Neural cell (in vitro differentiated cells): Measurements from ENCODE around the gene AEBP2. TPM values are rescaled to one million over a fixed set of nuclear protein-coding genes. Genes with fewer than 3 reads are reported as not detected.
"Not testable (repeated sequence)": the region's sequence is repeated elsewhere in the genome, so short reads cannot be mapped to it uniquely, and the experiment has no call there.

Experiments used
- H2AFZ ChIP-seq: fragments of 200-600, 300-800 bp; sonication (generic), shearing (Covaris generic); 2 replicates; pipeline ENCODE4 v1.6.0; 2014; ENCODE audit warnings: low read depth, mild to moderate bottlenecking, antibody characterized with exemption, low read length, moderate library complexity
- H3F3A ChIP-seq: fragments of 200-600 bp; shearing (Covaris generic); 2 replicates; pipeline ENCODE4 v1.6.1; 2016; ENCODE audit warnings: mild to moderate bottlenecking, moderate library complexity, mixed read lengths, antibody characterized with exemption, low read length; ENCODE audit not compliant: insufficient read depth, poor library complexity, severe bottlenecking
- H3K27ac ChIP-seq: fragments of 200-600, 300-800 bp; sonication (generic), shearing (Covaris generic); 2 replicates; pipeline ENCODE4 v1.5.1; 2014; ENCODE audit warnings: mild to moderate bottlenecking, low read length, moderate library complexity
- H3K27me3 ChIP-seq: fragments of 300-800, 200-600 bp; sonication (generic), shearing (Covaris generic); 2 replicates; pipeline ENCODE4 v1.6.0; 2014; ENCODE audit warnings: mild to moderate bottlenecking, low read depth, low read length, moderate library complexity; ENCODE audit not compliant: insufficient read depth
- H3K36me3 ChIP-seq: fragments of 300-800, 200-600 bp; sonication (generic), shearing (Covaris generic); 2 replicates; pipeline ENCODE4 v1.5.1; 2014; ENCODE audit warnings: mild to moderate bottlenecking, antibody characterized with exemption, low read length, moderate library complexity; ENCODE audit not compliant: insufficient read depth
- H3K4me2 ChIP-seq: fragments of 300-800, 200-600 bp; sonication (generic), shearing (Covaris generic); 2 replicates; pipeline ENCODE4 v1.6.0; 2014; ENCODE audit warnings: mild to moderate bottlenecking, low read length
- H3K4me3 ChIP-seq: fragments of 300-800, 200-600 bp; sonication (generic), shearing (Covaris generic); 2 replicates; pipeline ENCODE4 v1.5.1; 2014; ENCODE audit warnings: mild to moderate bottlenecking, low read length, moderate library complexity
- H3K79me2 ChIP-seq: fragments of 200-600 bp; shearing (Covaris generic); replicated peaks from 2 replicates; pipeline ENCODE4 v1.6.0; 2014; ENCODE audit warnings: mild to moderate bottlenecking, low read length, moderate library complexity; ENCODE audit not compliant: insufficient read depth
- H3K9ac ChIP-seq: fragments of 300-800, 200-600 bp; sonication (generic), shearing (Covaris generic); 2 replicates; pipeline ENCODE4 v1.6.1; 2016; ENCODE audit warnings: mild to moderate bottlenecking, low read length, mixed read lengths
- H3K9me2 ChIP-seq: fragments of 200-600 bp; shearing (Covaris generic); 2 replicates; pipeline ENCODE4 v1.6.1; 2016; ENCODE audit warnings: mild to moderate bottlenecking, low read length, mixed read lengths; ENCODE audit not compliant: insufficient read depth
- H3K9me3 ChIP-seq: fragments of 200-600, 300-800 bp; sonication (generic), shearing (Covaris generic); 2 replicates; pipeline ENCODE4 v1.6.1; 2016; ENCODE audit warnings: mild to moderate bottlenecking, mixed run types, low read length, moderate library complexity, mixed read lengths
- H4K20me1 ChIP-seq: fragments of 200-600 bp; shearing (Covaris generic); 2 replicates; pipeline ENCODE4 v1.6.1; 2016; ENCODE audit warnings: mild to moderate bottlenecking, mixed run types; ENCODE audit not compliant: insufficient read depth
- CTCF ChIP-seq: fragments of 450-650 bp; IDR thresholded peaks from 2 replicates; pipeline ENCODE4 v1.5.1; 2014; ENCODE audit warnings: antibody characterized with exemption, mild to moderate bottlenecking, moderate library complexity; ENCODE audit not compliant: poor library complexity, severe bottlenecking
- EP300 ChIP-seq: fragments of 450-650 bp; conservative IDR thresholded peaks from 2 replicates; pipeline ENCODE4 v1.6.1; 2014; ENCODE audit warnings: antibody characterized with exemption, mild to moderate bottlenecking, moderate library complexity; ENCODE audit not compliant: poor library complexity, severe bottlenecking
- EZH2 ChIP-seq: fragments of 200-600, 300-800 bp; shearing (Covaris generic), sonication (generic); IDR thresholded peaks from 2 replicates; pipeline ENCODE4 v1.6.1; 2014; ENCODE audit warnings: antibody characterized with exemption, low read length, borderline replicate concordance, mild to moderate bottlenecking; ENCODE audit not compliant: insufficient read depth, poor library complexity, severe bottlenecking
- POLR2AphosphoS5 ChIP-seq: IDR thresholded peaks from 2 replicates; pipeline ENCODE4 v1.6.1; 2012
- REST ChIP-seq: IDR thresholded peaks from 2 replicates; pipeline ENCODE4 v1.6.1; 2012; ENCODE audit warnings: borderline replicate concordance
- SMC3 ChIP-seq: fragments of 450-650 bp; conservative IDR thresholded peaks from 2 replicates; pipeline ENCODE4 v1.6.1; 2014; ENCODE audit warnings: antibody characterized with exemption, mild to moderate bottlenecking, moderate library complexity; ENCODE audit not compliant: poor library complexity
- TAF1 ChIP-seq: IDR thresholded peaks from 2 replicates; pipeline ENCODE4 v1.6.1; 2012; ENCODE audit warnings: low read depth
- polyA plus RNA-seq: library from polyadenylated mRNA; depleted of rRNA; stranded (reverse); fragments of >200 nt; gene quantifications from 2 replicates; pipeline ENCODE4 v1.2.3, GENCODE V29; 2014

The AEBP2 gene
- polyA plus RNA-seq, 1 donor from 2014 or later, result 20.5 TPM

GRCh38 chr12:19398376-19399363, 40.6 kb upstream of the AEBP2 start:
- Histone ChIP-seq H4K20me1 (no peaks in the 10 kb centered on the region), H3K9me2 (no peaks in the 10 kb centered on the region), H3K36me3 (no peaks in the 10 kb centered on the region), H3K9me3 (no peaks in the 10 kb centered on the region), H3K9ac (no peak overlapping the region), H3K4me3 (no peak overlapping the region), H3F3A (no peaks in the 10 kb centered on the region), H2AFZ (no peak overlapping the region), H3K27me3 (no peaks in the 10 kb centered on the region), H3K27ac (no peak overlapping the region), H3K4me2 (no peak overlapping the region), H3K79me2 (no peaks in the 10 kb centered on the region)
- TF ChIP-seq EZH2 (no peak), CTCF (no peak), REST (no peak), EP300 (no peak), POLR2AphosphoS5 (no peak), TAF1 (no peak), SMC3 (no peak)

DNA sequence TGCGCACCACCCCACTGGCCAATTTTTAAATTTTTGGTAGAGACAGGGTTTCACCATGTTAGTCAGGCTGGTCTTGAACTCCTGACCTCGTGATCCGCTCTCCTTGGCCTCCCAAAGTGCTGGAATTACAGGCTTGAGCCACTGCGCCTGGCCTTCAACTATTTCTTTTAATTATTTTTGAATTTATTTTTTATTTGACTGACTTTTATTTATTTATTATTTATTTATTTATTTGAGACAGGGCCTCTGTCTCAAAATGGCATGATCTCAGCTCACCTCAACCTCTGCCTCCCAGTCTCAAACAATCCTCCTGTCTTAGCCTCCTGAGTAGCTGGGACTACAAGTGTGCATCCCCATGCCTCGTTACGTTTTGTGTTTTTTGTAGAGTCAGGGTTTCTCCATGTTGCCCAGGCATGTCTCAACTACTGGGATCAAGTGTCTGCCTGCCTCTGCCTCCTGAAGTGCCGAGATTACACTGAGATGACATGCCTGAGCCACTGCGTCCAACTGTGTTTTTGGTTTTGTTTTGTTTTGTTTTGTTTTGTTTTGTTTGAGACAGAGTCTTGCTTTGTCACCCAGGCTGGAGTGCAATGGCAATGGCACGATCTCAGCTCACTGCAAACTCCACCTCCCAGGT, 38.5 kb upstream of the AEBP2 start:
- H3K9me3 ChIP-seq, H3K27ac ChIP-seq, H3K36me3 ChIP-seq: not testable (repeated sequence)

More for the DNA sequence above, 38.5 kb upstream of the AEBP2 start:
- not testable (repeated sequence) for H2AFZ ChIP-seq, H3K9ac ChIP-seq, H4K20me1 ChIP-seq, H3K27me3 ChIP-seq, H3K4me3 ChIP-seq, H3K4me2 ChIP-seq, H3K9me2 ChIP-seq, H3K79me2 ChIP-seq, H3F3A ChIP-seq
